HL-60 (cell line): ENCODE data around the gene HOXB1.

Experiments used
- CTCF ChIP-seq: IDR thresholded peaks from one replicate; pipeline ENCODE4 v1.5.1; 2011; ENCODE audit warnings: low read length, control low read depth, inconsistent platforms; ENCODE audit not compliant: insufficient read depth
- GABPA ChIP-seq: IDR thresholded peaks from 2 replicates; pipeline ENCODE4 v1.6.1; 2012; ENCODE audit warnings: low read depth
- POLR2AphosphoS5 ChIP-seq: IDR thresholded peaks from 2 replicates; pipeline ENCODE4 v1.6.1; 2012; ENCODE audit warnings: low read depth
- SPI1 ChIP-seq: IDR thresholded peaks from 2 replicates; pipeline ENCODE4 v1.6.1; 2012; ENCODE audit warnings: low read depth, mild to moderate bottlenecking, borderline replicate concordance

- TF ChIP-seq CTCF (no peak), POLR2AphosphoS5 (no peak), SPI1 (no peak), GABPA (no peak)
Measured at GRCh38 chr17:48541036-48541576, 10.3 kb upstream of the HOXB1 start.
